Measurements from ENCODE around the gene HCCS.

DNA sequence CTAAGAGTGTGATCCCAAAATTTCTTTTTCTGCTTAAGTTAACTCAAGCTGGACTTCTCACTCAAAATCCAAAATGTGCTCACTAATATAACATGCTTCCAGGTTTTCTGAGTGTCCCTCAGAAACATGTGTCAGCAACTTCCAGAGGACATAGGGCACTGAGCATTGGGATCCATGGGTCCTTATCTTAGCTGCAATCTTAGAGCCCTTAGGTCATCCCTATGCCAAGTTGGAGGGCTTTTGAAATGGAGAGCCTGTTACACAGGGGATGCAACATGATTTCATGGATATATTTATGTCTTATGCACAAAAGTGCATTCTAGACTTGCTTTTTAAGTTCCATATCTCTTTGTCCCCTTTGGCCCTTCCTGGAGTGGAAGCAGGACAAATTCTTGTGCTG is 11.7 kb upstream of the HCCS start:
- TF ChIP-seq, protein P1, sequence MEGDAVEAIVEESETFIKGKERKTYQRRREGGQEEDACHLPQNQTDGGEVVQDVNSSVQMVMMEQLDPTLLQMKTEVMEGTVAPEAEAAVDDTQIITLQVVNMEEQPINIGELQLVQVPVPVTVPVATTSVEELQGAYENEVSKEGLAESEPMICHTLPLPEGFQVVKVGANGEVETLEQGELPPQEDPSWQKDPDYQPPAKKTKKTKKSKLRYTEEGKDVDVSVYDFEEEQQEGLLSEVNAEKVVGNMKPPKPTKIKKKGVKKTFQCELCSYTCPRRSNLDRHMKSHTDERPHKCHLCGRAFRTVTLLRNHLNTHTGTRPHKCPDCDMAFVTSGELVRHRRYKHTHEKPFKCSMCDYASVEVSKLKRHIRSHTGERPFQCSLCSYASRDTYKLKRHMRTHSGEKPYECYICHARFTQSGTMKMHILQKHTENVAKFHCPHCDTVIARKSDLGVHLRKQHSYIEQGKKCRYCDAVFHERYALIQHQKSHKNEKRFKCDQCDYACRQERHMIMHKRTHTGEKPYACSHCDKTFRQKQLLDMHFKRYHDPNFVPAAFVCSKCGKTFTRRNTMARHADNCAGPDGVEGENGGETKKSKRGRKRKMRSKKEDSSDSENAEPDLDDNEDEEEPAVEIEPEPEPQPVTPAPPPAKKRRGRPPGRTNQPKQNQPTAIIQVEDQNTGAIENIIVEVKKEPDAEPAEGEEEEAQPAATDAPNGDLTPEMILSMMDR (conservative IDR thresholded peaks at IDR 0.05 in 1 of 2, IDR thresholded peaks at IDR 0.05 in 1 of 2; ENCODE audit: extremely low read depth in 1 of 2, insufficient read depth in 1 of 2, low read depth in 1 of 2, low read length in 2 of 2), result no peak
- TF ChIP-seq EZH2 (IDR thresholded peaks at IDR 0.05; ENCODE audit: borderline replicate concordance, low read length), result no peak

All from mammary epithelial cell (primary cell).